Nephron progenitor cell (in vitro differentiated cells): ENCODE measurements around the gene LRP2BP.
"Not testable (repeated sequence)": the region's sequence is repeated elsewhere in the genome, so short reads cannot be mapped to it uniquely, and the experiment has no call there.

Source experiments
- DNase-seq: peaks from one replicate; pipeline ENCODE4 v3.0.0; 2021
- H3K27ac Mint-ChIP-seq: 2 replicates; pipeline ENCODE4 v1.8.0; 2021; ENCODE audit warnings: mild to moderate bottlenecking, moderate library complexity, mixed read lengths
- H3K27me3 Mint-ChIP-seq: 2 replicates; pipeline ENCODE4 v1.8.0; 2021; ENCODE audit warnings: mild to moderate bottlenecking, low read depth, mixed read lengths; ENCODE audit not compliant: poor library complexity
- H3K36me3 Mint-ChIP-seq: 2 replicates; pipeline ENCODE4 v1.8.0; 2021; ENCODE audit warnings: low read depth, mixed read lengths
- H3K4me1 Mint-ChIP-seq: 2 replicates; pipeline ENCODE4 v1.8.0; 2021; ENCODE audit warnings: mixed read lengths
- H3K4me3 Mint-ChIP-seq: 2 replicates; pipeline ENCODE4 v1.8.0; 2021; ENCODE audit warnings: mild to moderate bottlenecking, moderate library complexity, mixed read lengths
- H3K9me3 Mint-ChIP-seq: 2 replicates; pipeline ENCODE4 v1.8.0; 2021; ENCODE audit warnings: mild to moderate bottlenecking, moderate library complexity, mixed read lengths
- CTCF ChIP-seq: fragments of 200-600 bp; sonication (generic); IDR thresholded peaks from 2 replicates; pipeline ENCODE4 v1.5.0; 2021; ENCODE audit warnings: antibody characterized with exemption

The LRP2BP gene

GRCh38 chr4:185323606-185324005 lies 72.1 kb downstream of the LRP2BP start:
- Mint-ChIP-seq H3K36me3 (peaks cover 65% of the 10 kb centered on the region), H3K27me3 (no peaks in the 10 kb centered on the region), H3K9me3 (peaks cover 36% of the 10 kb centered on the region), H3K4me1 (no peaks in the 10 kb centered on the region), H3K27ac (no peak overlapping the region), H3K4me3 (no peak overlapping the region)
- DNase-seq = no peak
- TF ChIP-seq CTCF = no peak

- Mint-ChIP-seq H3K36me3 (peaks cover 64% of the 10 kb centered on the region), H3K9me3 (peaks cover 28% of the 10 kb centered on the region), H3K4me3 (no peak overlapping the region), H3K27me3 (no peaks in the 10 kb centered on the region), H3K27ac (no peak overlapping the region), H3K4me1 (no peaks in the 10 kb centered on the region)
- no peak for DNase-seq
- no peak for TF ChIP-seq CTCF
Measured at GRCh38 chr4:185322803-185323202, 72.9 kb downstream of the LRP2BP start.

- Mint-ChIP-seq H3K27me3 (no peaks in the 10 kb centered on the region), H3K4me3 (no peak overlapping the region), H3K4me1 (no peaks in the 10 kb centered on the region), H3K27ac (no peak overlapping the region), H3K36me3 (peaks cover 84% of the 10 kb centered on the region), H3K9me3 (peaks cover 16% of the 10 kb centered on the region)
- no peak for DNase-seq
- no peak for TF ChIP-seq CTCF
Measured at GRCh38 chr4:185318679-185319078, 77.0 kb downstream of the LRP2BP start.

GRCh38 chr4:185317880-185318279 lies 77.8 kb downstream of the LRP2BP start:
- DNase-seq = no peak
- no peak for TF ChIP-seq CTCF
- no peak overlapping the region for H3K4me3 Mint-ChIP-seq
- peaks cover 80% of the 10 kb centered on the region for H3K36me3 Mint-ChIP-seq
- H3K9me3 Mint-ChIP-seq = peaks cover 11% of the 10 kb centered on the region
- H3K27ac Mint-ChIP-seq = no peak overlapping the region
- no peaks in the 10 kb centered on the region for H3K4me1 Mint-ChIP-seq
- H3K27me3 Mint-ChIP-seq = no peaks in the 10 kb centered on the region

- H3K27ac Mint-ChIP-seq, H3K4me1 Mint-ChIP-seq, DNase-seq, H3K27me3 Mint-ChIP-seq, H3K4me3 Mint-ChIP-seq: not testable (repeated sequence)
- Mint-ChIP-seq H3K36me3 (peaks cover 79% of the 10 kb centered on the region), H3K9me3 (peaks cover 11% of the 10 kb centered on the region)
Measured at GRCh38 chr4:185317462-185317861, 78.3 kb downstream of the LRP2BP start.
